SHP77 treated with DMSO at 0.1 percent for 48 hours (cell line): Measurements from ENCODE around the gene PARD6G.

ENCODE experiments used
- DNase-seq: peaks from one replicate; lab custom pipeline; 2025; lab: John Stamatoyannopoulos, UW

The PARD6G gene

DNA sequence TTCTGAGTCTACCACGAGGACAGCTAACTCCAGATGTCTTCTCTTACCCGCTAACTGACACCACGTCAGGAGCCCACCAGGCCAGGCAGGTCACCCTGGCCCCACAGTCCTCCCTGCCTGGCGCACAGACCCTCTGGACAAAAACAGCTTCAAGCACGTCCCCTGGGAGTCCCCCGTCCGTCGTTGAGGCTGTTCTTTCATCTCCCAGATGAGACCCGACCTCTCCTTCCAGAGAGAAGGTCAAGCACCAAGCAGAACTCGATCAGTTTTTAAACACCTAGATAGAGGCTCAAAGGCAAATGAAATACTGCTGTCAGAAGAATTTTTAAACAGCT, 57.8 kb downstream of the PARD6G start:
- DNase-seq, result no peak

DNA sequence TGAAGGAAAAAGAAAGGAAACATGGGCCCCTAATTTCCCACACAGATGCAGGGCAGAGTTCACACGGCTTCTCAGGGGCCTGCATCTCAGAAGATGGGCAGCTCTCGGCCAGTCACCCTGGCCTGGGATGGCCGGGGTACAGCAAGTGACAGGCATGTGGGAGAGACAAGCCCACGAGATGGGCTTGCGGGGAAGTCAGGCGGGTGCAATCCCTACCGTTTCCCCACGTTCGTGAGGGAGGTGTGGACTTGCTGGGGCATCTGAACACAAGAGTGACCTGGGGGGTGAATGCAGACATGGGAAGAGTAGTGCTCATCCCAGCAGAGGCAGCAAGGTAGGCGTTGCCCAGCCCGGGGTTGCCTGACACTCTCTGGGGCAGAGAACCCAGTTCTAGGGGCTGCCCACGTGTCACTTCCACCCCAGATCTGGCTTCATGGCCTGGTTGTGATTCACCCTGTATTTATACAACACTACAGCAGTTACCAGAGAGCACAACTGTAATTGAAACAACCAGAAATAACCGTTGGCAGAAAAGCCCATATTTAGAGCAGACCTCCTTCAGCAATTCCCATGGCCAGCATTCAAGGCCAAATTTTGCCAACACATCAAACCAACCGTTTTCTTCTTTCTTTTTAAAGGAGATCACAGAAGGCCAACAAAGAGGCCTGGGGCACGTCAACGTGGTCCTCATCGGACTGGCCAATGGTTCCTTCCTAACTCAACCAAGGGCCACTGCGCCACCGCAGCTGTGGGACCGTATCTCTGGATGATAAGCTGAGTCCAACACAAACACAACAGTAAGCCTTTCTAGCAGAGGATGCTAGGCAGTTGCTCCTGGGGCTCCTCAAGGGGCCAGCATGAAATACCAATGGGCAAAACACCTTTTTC, 58.4 kb downstream of the PARD6G start:
- no peak for DNase-seq

DNA sequence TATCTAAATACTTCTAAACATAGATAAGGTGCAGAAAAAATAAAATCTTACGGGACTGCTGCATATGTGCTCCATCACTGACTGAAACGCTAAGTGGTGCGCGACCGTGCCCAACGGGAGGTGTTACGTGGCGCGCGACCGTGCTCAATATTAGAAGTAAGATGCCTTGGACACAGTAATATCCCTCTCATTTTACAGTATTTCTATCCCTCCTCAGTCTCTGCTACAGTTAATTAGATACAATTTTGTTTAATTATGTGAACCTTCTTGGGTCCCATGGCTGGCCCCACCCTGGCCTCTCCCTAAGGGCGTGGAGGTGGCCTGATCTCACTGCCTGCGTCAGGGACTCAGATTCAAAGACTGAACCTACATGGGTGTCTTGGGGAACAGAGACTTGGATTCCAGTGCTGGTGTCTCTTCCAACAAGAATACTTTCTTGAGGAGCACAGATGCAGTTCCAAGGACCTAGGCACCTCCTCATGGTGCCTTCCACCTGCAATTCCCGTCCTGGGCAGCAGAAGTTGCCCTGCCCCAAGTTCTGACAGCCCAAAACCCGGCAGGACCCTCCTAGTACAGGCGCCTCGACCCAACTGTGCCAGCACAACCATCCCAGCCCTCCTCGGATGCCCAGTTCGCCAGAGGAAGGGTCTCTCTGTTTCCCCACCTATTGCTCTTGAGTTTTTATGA, 59.2 kb downstream of the PARD6G start:
- no peak for DNase-seq

DNA sequence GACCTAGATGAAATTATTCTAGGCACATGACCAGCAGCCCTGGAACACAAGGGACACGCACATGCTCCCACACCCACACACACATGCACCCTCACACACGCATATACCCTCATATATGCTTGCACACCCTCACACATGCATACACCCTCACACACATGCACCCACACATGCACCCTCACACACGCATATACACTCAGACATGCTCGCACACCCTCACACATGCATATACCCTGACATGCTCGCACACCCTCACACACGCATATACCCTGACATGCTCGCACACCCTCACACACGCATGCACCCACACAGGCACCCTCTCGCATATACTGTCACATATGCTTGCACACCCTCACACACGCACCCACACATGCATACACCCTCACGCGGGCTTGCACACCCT, 61.8 kb downstream of the PARD6G start:
- no peak for DNase-seq

DNA sequence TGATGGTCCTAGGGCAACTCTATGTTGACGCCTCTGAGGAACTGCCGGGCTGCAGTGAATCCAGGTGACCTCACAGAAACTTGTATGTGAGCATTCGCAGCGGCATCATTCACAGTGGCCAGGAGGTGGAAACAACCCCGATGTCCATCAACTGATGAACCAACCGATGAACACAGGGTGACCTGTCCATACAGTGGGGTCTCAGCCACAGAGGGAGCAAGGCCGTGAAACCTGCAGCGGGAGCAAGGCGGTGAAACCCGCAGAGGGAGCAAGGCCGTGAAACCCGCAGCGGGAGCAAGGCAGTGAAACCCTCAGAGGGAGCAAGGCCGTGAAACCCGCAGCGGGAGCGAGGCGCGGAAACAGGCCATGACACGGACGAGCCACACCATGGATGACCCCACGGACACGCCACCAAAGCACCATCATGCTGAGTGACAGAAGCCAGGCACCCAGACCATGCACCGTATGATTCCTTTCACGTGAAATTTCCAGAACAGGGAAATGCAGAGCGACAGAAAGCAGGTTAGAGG, 63.0 kb downstream of the PARD6G start:
- no peak for DNase-seq

DNA sequence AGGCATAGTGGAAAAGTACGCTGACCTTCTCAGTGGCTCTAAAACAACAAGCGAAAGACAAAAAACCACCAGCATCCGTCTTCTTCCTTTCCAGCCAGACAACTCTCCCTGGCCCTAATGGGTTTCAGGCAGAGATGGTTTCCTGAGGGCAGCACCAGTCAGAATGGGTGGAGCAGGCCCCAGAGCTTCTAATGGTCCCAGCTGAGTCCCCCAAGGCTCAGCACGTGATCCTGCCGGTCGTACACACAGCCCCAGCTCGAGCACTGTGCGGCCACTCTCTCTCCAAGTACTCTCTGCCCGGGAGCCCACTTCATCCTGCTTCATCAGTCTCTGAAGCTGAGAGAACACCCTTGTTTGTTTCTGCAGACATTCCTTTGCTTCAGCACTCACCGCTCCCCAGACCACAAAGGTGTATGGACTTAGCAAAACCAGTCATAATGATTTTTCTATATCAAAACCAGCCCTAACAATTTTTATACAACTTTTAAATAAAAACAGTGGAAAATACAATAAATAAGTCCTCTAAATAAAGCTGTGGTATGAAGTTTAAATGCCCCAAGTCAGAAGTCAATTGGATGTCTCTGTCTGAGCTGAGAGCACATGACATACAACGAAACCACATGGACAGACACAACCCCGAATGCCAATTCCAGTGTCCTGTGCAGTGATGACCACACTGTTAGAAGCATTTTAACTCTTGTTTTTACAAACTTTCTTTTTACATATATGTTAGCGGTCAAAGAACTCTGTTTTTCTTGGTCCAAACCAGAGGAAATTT, 63.9 kb downstream of the PARD6G start:
- no peak for DNase-seq

DNA sequence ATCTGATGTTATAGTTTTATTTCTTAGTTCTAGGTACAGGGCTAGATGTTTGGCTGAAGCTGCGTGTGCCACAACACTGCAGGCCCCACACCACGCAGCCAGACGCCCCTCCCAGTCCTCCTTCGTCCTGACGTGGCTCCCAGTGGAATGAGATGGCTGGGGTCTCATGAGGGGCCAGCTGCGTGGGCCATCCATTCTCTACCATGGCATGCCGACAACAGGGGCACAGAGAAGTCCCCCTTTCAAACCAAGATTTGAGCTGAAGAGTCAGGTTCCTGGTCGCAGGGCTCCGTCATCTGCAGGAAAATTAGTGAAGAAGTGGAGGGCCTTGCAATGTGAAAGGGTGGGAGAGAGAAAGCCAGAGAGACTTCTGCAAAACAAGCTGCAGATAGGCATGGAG, 64.5 kb downstream of the PARD6G start:
- no peak for DNase-seq

DNA sequence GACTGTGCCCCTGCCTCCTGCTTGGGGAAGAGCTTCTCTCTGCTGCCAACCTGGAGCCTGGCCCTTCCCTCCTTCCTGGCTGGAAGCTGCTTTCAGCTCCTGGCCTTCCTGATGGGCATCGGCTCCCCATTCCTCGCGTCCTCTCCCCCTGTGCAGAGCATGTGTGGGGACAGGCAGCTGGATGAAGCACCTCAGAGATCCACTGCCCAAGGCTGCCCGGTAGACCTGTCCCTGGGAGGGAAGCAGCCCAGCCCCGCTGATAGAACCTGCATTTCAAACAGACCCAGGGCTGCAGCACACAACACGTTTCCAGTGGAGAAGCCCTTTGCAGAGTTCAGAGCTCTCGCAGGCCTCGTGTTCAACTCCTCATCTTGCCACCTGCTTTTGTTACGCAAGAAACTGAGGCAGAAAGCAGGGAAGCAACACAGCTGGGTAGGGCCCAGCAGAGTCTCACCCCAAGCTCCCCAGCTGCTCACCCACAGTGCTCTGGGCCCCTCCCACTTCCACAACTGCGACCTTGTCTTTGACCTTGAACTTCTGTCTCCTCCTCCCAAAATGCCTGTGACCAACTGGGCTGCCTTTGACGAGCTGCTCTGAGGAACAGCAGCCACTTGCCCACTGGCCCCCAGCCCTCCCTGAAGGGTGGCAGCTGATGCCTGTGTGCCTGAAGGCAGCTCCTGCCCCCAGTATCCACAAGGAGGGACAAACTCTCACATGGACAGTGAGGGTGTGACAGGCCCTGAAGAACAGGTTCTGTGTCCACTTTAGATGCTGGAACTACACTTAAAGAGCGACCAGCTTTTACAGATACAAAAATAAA, 65.5 kb downstream of the PARD6G start:
- DNase-seq, result no peak

DNA sequence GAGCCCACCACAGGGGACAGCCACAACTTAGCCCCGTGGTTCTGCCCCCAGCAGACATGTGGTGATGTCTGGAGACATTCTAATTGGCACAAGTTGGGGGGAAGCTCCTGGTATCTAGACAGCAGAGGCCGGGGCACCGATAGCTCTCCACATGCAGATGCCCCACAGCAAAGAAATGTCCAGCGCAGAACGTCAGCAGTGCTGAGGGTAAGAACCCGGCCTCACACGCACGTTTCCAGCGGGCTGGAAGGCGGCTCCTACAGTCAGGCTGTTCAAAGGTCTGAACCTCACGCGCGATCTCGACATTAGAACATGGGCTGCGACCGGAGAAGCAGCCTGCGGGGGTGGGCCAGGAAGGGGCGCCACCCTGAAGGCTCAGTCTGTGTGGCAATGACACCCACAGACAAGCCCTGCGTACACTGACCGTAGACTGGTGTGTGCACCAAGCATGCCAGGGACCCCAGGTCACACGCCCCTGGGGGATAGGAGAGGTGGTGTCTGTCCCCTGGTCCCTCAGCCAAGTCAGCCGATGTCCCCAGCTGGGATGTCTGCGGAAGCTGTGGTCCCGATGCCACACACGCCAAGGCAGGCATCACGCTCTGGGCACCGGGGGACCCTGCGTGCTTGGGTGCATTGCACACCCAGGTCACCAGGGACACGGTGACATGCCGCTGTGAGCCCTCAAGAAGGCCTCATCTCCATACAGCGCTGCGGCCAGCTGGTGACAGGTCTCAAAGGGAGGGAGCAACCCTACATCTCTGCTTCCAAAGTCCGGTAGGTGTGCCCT, 66.3 kb downstream of the PARD6G start:
- DNase-seq, result no peak

DNA sequence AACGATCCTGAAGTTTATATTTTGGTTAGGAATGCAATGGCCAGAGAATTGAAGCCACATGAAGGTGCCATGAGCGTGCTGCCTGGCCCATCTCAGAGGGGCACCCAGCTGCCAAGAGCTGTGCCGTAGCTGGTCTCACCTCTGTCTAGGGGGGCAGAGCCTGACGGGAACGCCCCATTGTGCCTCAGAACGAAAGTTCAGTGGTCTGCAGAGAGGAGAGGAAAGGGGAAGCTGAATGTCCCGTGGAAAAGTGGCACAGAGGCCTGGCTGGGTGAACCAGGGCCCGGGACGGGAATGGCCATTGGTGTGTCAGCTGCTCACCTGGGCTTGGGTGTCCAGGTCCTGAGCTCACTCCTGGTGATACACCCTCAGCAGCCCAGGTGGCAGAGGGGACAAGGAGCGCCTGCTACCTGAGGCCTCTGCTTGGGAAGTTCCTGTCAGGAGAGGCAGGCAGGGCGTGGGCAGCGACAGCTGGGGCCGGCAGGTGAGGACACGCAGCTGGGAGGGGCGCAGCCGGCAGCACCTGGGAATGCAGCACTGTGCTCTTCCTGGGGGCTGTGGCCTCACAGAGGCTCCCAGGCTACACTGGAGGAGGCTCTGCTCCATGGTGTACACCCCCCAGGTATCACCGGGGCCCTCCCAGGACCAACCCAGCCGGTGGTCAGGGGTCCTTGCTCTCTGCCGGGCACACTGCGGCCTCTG, 67.3 kb downstream of the PARD6G start:
- no peak for DNase-seq

DNA sequence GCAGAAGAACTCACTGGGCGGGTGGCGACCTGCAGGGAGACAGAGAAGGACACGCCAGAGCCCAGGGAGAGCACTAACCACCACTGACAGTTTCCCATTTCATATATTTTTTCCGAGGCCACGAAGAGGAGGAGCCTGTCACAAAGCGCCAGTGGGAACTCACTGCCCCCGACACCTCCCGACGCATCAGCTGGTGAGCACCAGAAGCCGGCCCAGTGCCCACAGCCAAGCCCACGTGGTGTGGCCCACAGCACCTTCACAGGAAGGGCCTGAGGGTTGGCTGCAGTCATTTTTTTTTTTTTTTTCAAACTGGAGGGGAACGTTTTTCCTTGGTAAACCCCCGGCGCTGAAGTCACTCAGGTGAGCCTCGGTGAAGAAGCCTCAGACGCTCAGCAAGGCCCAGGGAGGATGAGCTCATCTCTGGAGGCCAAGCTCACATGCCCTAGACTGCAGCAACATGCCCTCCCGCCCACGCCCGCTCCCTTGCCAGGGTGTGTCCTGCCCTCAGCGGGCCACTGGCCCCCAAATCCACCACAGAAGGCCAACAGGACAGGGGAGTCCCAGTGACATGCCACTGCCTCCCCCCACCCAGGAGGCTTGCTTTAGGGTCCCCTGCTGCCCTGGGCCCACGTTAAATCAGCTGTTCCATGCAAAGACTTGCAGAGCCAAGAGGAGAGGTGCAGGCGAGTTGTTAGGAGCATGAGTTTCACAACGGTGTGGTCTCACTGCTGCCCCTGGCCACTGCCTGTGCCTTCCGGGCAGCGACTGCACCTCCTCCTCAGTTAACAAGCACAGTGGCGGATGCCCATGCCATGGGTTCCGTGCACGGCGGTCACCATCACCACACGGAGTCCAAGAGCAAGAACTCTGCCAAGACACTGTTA, 68.1 kb downstream of the PARD6G start:
- DNase-seq, result no peak

DNA sequence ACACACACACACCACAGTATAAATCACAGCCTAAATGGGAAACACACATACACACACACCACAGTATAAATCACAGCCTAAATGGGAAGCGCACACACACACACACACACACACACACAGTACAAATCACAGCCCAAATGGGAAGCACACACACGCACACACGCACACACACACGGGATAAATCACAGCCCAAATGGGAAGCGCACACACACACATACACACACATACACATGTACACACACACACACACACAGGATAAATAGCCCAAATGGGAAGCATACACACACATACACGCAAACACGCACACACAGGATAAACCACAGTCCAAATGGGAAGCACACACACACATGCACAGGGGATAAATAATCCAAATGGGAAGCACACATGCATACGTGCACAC, 70.2 kb downstream of the PARD6G start:
- no peak for DNase-seq

DNA sequence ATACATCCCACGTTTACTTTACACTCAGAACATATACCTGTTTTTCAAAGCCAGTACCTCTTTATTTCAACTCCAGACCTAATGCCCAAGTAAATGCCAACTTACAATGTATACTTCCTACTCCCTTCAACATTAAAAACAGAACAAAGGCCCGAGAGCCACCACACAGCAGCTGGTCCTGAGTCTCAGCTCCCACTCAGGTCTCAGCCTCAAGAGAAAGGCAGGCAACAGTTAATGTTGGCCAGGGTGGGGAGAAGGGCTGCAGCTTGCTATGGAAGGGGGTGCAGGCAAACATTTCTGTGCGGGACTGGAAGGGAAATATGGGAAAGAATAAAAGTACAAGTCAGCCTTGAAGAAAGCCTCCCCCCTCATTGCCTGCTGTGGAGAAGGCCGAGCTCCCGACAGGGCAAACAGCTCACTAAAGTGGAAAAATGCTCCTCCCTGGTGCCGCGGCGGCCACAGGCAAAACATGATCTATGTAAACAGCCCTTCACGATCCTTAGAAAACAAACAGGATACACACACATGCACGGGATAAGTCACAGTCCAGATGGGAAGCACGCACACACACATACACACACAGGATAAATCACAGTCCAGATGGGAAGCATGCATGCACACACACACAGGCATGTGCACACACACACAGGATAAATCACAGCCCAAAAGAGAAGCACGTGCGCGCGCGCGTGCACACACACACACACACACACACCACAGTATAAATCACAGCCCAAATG, 70.8 kb downstream of the PARD6G start:
- DNase-seq, result no peak

DNA sequence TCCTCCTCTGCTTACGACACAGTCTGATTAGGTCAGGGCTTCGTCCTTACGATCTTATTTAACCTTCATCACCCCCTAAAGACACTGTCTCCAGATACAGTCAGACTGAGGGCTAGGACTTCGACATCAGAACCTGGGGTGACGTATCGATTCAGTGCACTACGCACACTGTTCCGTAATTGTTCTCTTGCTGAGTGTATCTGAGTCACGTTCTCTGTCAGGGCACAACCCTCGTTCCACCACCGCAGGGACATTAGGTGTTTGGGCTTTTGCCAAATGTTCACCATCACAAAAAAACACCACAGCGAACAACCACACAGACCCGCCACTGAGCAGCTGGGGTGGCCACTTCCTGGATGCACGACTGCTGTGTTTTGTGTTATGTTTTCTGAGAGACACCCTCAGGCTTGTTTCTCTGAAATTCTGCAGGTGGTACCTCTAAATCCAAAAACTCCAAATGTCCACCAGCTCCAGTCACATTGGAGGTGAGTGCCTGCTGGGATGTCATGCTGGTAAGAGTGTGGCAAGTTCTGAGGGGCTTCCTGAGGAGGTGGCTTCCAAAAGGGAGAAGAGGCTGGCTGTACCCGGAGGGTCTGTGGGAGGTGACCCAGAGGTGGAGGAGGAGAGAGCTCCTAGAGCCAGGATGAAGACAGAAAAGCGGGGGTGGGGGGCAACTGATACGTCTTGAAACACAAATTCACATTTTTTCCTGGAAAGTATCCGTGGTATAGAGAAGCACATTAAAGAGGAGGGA, 71.7 kb downstream of the PARD6G start:
- DNase-seq, result no peak

DNA sequence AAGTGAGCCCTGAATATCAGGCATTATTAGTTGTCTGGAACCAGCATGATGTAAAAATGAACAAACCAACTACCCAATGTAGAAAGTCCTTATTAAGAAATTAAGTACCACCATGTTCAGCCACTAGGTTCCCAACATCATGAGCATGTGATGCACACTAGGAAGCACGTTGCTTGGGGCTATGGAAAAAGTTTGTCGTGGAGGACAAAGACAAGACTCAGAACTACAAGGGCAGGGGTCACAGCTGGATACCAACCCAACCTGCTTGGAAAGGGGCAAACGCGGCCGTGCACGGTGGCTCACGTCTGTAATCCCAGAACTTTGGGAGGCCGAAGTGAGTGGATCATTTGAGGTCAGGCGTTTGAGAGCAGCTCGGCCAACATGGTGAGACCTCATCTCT, 74.3 kb downstream of the PARD6G start:
- no peak for DNase-seq

DNA sequence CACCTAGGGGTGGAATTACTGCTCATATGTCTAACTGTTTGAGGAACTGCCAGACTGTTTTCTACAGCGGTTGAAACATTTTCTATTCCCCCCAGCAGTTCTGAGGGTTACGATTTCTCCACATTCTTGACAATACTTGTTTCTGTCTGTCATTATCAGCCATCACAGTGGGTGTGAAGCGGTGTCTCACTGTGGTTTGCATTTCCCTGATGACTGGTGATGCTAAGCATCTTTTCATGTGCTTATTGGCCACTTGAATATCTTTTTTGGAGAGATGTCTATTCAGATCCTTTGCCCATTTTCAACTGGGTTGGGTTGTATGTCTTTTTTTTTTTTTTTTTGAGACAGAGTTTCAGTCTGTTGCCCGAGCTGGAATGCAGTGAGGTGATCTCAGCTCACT, 75.3 kb downstream of the PARD6G start:
- DNase-seq, result no peak

DNA sequence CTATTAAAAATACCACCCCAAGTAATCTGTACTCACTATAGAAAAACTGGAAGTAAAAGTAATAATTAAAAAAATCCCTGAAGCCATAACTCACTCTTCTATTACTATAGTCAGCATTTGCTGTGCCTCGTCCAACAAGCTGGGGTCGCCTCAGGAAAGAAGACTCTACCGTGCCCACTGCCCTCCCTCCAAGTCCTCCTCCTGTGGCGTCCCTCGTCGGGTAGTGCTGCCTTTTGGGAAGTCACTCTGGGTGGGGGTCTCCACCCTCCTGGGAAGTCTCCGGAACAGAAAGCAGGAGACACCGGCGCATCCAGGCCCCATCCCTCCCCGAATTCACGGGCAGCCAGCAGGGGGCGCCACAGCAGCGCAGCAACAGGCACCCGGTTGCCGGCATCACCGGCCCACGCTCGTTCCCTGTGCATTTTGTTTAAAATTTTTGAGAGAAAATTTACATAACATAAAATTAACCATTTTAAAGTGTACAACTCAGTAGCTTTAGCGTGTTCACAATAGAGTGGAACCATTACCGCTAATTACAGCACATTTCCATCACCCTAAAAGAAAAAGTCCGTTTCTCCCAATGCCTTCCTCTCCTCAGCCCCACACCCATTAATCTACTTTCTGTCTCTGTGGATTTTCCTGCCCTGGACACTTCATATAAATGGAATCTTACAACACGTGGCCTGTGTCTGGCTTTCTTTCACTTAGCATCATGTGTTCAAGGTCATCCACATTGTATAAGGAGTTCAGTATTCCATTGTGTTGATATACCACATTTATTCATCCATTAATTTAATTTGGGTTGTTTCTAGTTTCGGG, 76.1 kb downstream of the PARD6G start:
- no peak for DNase-seq
